Measurements from ENCODE around the gene SRRM1. TPM values are rescaled to one million over a fixed set of nuclear protein-coding genes. Genes with fewer than 3 reads are reported as not detected.

The SRRM1 gene
- polyA plus RNA-seq (2013, experiment 1 of 2; ENCODE audit: insufficient read length) = 52.2 TPM
- polyA plus RNA-seq (2013, experiment 2 of 2; ENCODE audit: insufficient read length) = 60.9 TPM

DNA sequence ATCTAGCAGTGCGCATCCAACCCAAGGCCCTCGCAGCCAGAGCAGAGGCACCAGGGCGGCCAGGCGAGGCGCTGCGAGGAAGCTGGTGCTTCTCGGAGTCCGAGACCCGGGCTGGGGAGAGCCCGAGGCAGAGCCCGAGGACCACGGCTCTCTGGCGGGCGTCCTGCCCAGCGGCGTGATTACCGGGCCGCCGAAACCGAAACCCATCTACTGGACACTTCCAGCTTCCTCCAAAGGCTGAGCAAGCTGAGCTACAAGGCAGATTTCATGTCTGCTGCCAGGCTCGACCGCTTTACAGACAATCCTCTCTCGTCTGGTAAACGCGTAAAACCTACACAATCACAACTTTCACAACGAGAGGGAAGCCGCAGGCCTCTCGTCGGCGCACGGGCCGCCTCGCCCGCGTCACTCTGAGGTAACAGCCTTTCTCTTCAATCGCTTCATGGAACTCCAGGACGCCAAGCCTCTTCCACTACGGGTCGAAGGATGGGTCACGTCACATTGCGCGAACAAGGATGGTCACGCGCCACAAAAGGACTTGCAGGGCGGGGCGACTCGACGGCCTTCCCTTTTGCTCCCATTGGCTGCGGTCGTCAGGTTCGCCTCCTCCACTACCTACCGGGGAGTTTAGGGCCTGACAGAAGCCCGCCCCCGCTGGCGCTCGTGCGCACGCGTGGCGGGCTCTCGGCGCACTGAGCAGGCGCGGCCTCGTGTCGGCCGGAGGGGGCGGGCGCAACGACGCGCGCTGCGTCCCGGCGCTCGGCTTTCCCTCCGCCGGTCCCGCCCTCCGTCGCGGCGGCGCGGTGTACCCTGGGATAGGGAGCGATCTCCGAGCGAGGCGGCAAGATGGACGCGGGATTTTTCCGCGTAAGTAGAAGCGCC lies at the start of gene SRRM1:
Gene SRRM1, plus strand, starts transcription at position 822 of the 882 bp plus-strand sequence. Its CDS starts 25 bp downstream, at position 847.
- peak; percentile 100 for DNase-seq

GRCh38 chr1:24594328-24594598 lies 48.8 kb upstream of the SRRM1 start:
- no peak for DNase-seq

DNA sequence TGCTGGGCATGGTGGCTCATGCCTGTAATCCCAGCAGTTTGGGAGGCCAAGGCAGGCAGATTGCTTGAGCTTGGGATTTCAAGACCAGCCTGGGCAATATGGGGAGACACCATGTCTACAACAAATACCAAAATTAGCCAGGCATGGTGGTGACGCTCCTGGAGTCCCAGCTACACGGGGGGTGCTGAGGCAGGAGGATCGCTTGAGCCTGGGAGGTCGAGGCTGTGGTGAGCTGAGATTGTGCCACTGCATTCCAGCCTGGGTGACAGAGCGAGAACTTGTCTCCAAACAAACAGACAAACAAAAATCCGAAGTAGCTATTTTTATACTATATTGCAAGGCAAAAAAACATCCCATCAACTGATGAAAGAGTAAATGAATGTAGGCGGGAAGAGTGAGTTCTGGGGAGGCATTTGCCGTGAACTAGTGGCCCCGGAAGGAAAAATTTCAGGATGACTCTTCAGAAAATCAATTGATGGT lies 46.7 kb upstream of the SRRM1 start:
- no peak for DNase-seq

- no peak for DNase-seq
These were observed 43.8 kb upstream of the SRRM1 start for GRCh38 chr1:24599265-24599664.

- no peak for DNase-seq
These were observed 42.6 kb upstream of the SRRM1 start for GRCh38 chr1:24600551-24600950.

DNA sequence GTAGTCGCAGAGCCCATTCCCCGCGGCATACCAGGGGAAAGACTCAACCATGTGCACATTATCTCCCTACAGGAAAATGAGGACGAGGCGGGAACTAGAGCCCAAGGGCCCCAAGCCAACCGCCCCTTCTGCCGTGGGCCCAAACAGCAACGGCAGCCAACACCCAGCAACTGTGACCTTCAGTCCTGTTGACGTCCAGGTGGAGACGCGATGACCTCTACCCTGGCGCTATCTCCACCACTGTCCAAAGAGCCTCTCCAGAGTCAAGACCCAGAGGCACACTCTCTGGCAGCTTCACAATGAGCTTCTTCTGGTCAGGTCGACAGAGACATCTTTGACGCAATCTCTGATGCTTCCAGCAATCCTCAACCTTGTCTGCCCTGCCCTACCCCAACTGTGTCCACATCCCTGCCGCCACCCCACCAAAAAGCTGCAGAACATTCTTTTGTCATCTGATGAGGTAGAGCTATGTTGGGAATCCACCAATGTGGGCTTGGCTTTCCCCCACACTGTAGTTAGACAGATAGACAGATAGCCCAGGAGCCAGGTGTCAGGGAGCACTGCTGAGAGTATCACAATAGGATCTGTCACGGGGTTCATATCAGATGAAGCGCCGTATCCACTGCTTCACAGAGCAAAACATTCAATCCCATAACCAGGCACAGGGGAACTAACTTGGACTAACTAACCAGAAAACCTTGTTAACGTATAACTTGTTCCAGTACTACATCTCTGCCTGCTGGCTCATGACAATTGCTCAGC lies 37.4 kb upstream of the SRRM1 start:
- no peak for DNase-seq

GRCh38 chr1:24606296-24606605 lies 36.9 kb upstream of the SRRM1 start:
- no peak for DNase-seq

DNA sequence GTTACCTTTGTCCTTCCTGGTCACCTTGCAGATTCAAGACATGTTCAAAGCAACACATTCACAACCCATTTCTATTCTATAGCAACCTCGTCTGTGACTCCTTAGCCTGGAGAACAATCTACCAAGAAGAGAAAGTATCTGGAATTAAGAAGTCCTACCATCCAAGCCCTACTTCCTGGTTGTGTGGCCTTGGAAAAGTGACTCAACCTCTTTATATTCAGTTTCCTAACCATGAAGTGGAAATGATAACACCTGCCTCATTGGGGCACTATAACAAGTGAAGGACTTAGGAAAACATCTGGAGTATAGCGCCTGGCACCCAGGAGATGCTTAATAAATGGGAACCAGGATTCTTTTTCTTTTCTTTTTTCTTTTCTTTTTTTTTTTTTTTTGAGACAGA lies 36.5 kb upstream of the SRRM1 start:
- no peak for DNase-seq

GRCh38 chr1:24609949-24610517 lies 33.1 kb upstream of the SRRM1 start:
- DNase-seq = no peak

- DNase-seq = no peak
These were observed 23.7 kb upstream of the SRRM1 start for GRCh38 chr1:24619376-24619775.

DNA sequence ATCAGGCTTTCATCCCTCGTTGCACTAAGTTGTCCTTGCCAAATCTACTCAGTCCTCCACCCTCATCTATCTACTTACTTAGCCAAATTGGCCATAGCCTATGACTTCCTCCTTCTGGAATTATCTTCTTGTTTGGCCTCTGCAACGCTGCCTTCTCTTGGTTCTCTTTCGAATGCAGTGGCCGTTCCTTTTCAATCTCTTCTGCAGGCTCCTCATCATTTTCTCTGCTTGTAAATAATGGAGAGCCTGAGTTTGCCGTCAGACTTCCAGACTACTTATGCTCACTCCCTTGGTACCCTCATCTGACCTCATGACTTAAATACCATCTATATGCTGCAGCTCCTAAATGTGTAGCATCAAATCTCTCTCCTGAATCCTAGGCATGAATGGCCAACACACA lies 22.4 kb upstream of the SRRM1 start:
- no peak for DNase-seq

- DNase-seq = no peak
These were observed 22.0 kb upstream of the SRRM1 start for GRCh38 chr1:24621121-24621520.

- no peak for DNase-seq
These were observed 20.9 kb upstream of the SRRM1 start for GRCh38 chr1:24622218-24622617.

DNA sequence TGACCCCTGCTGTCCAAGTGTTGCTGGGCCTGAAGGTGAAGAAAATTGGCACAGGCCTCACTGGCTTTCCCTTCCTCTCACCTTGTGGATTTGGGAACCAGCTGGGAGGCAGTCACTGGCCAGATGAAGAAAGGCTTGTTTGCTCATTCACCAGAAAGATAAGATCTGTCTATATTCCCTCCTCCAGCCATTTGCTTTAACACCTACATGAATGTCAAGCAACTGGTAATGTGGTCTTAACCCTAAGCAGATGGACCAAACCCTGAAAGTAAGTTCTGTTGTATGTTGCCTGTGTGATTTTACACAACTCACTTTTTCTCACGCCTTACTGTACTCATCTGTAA lies 10.3 kb upstream of the SRRM1 start:
- no peak for DNase-seq

DNA sequence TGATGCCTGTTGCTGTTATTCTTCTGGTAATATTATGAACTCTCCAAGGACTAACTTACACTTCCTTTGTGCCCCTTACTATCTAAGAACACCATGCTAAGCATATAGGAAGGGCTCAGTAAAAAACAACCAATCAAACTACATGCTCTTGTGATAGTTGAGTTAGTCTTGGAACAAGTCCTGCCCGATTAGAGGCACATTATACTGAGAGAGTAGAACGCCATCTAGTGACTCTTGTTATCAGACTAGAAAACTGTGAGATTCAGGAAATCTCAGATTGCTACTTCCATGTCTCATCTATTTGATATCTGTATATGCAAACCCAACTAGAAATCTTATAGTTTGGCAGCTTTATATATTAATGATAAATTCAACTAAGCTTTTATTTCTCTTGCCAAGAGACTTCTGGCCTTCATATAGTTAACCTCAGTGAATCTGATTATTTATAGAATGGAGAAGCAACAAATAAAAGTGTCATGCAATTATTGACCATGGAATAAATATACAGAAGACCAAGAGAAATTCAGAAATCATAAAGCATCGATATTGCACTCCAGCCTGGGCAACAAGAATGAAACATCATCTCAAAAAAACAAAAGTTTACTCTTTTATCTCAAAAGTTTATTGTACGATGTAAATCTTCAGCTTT lies 7.8 kb upstream of the SRRM1 start:
- peak; percentile 75 for DNase-seq

- DNase-seq = no peak
These were observed 6.3 kb upstream of the SRRM1 start for GRCh38 chr1:24636661-24637357.

- DNase-seq = no peak
These were observed 4.0 kb upstream of the SRRM1 start for GRCh38 chr1:24639094-24639493.

GRCh38 chr1:24639881-24640280 lies 3.2 kb upstream of the SRRM1 start:
- no peak for DNase-seq

- no peak for DNase-seq
These were observed 2.8 kb upstream of the SRRM1 start for GRCh38 chr1:24640288-24640687.

DNA sequence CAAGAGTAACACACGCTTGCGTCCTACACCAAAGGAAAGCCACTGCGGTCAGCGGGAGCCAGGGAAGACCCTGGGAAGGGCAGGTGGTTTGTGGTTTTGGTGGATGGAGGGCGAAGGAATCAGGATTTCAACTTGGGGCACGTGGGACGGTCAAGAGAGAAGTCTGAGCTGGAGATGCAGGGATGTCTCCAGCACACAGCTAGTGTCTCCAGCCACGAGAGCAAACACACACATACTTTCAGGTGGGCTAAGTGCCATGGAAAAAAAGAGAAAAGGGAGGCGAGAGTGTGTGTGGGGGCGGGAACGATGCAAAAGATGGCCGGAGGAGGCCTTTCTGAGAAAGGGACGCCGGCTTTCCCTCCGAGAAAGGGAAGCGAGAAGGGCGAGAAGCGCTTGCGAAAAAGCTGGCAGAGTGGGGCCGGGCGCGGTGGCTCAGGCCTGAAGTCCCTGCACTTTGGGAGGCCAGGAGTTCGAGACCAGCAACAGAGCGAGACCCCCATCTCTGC lies 1.4 kb upstream of the SRRM1 start:
- DNase-seq = peak; percentile 15

DNA sequence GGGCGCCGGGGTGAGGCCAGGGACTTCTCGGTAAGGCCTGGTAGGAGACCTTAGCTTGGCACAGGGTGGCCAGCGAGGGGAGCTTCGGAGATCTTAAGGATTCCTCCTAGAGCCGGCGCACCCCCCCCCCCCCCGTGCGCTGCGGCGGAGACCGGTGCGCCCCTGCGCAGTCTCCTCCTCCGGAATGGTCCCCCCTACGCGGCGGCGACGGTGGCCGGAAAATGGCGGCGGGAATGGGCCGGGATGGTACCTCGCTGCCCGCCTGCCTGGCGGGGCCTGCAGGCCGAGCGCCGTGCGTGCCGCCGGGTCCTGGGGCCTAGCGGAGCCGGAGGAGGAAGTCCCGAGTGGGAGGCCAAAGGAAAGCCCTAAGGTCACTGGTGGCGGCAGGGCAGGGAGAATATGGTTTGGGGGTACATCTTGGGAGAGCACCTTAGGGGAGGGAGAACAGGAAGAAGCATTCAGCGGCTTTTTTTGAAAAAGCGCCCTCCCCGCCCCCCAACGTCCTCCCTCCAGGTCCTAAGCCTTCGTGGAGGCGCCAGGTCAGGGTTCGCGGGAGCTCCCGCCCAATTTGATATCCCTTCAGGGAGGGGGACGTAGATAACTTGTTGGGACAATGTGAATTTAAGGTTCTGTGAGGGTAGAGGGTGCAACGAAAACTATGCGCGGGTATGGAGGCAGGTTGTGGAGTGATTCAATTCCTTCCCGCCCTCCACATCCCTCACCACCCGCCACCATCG lies 429 bp downstream of the SRRM1 start:
- no peak for DNase-seq

DNA sequence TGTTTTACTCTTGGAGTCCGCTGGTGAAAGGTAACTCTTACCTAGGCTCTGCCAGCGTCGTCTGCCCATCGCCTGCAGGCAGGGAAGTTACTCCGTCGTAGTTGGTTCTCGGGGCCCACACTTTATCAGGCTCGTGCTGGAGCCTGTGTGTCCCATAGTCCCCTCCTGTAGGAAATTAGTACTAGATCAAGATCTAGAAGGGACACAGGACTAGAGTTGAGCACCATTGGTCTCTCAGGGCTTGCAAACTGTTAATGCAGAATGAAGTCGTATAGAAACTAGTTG lies 940 bp downstream of the SRRM1 start:
- DNase-seq = no peak
